ENCODE results near the gene PCCA. TPM values are rescaled to one million over a fixed set of nuclear protein-coding genes. Genes with fewer than 3 reads are reported as not detected.

PCCA gene
- total RNA-seq, 2 experiments from 2014 or later, result 11.7 to 12.2 TPM

DNA sequence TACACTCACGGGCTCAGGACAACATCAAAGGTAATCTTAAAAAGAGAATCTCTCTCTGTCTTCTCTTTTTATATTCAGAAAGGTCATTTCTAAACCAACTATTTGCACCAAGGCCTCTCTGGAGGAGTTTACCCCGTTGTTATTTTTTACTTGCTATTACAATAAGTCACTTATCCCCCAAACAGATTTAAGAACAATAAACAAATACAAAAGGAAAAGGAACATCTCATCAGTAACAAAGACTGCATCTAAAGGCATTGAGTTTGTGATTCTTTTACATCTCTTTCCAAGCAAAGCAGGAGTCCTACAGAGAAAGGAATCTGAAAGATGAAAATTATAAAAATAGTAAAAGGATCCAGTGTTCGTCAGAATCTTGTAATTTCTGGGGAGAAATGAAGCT, 424.3 kb downstream of the PCCA start:
- peaks cover 14% of the 10 kb centered on the region for H3K27me3 Mint-ChIP-seq
- CTCF ChIA-PET, result interaction anchor here (1.2 to 6.0 kb wide), 4 partner anchors 11 to 856 kb away, joined by 3 to 39 read pairs (median 13); no protein-coding TSS in a partner anchor

DNA sequence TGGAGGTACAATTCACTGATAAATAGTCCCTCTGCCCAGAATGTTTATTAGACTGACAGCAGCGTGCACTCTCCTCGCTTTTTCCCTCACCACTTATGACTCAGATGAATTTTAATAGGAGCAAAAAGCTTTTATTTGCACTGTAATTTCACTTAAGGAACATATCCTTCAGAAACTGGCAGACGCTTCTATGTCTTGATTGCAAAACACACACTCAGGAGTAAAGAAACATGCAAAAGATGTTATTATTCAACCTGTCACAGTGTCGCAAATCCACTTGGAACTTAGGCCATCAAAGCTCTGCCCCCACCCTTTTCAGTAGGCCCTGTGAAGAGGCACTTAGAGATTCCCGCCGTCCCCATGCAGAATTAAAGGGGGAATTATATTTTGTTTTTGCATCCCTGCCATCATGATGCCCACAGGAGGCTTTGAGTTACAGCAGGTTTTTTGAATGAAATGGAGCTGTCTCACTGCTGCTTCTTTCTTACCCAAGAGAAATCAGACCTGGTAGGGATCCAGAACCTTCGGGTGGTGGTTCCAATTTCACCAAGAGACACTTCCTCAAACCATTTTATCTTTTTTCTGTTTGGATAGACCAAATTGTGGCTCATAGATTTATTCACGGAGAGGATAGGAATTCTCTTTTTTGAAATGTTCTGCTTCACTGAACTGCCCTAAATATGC, 425.2 kb downstream of the PCCA start:
- no peaks in the 10 kb centered on the region for H3K36me3 Mint-ChIP-seq (ENCODE audit: low read depth)
- peaks cover 27% of the 10 kb centered on the region for H3K4me1 Mint-ChIP-seq
- H3K27me3 Mint-ChIP-seq, result peaks cover 14% of the 10 kb centered on the region
- no peaks in the 10 kb centered on the region for H3K9me3 Mint-ChIP-seq
- CTCF ChIA-PET, result interaction anchor here (1.1 to 6.0 kb wide), 15 partner anchors 8 to 857 kb away, joined by 3 to 39 read pairs (median 4); partner anchors contain the start of gene PCCA
- no peak overlapping the region for H3K27ac Mint-ChIP-seq
- DNase-seq, result no peak
- no peak overlapping the region for H3K4me3 Mint-ChIP-seq
- POLR2A ChIA-PET, result no interaction called here

More for the DNA sequence above, 424.3 kb downstream of the PCCA start:
- Mint-ChIP-seq H3K4me1 (peaks cover 24% of the 10 kb centered on the region), H3K9me3 (no peaks in the 10 kb centered on the region), H3K27ac (no peak overlapping the region), H3K4me3 (no peak overlapping the region), H3K36me3 (ENCODE audit: low read depth) (no peaks in the 10 kb centered on the region)
- POLR2A ChIA-PET, result no interaction called here
- no peak for DNase-seq

DNA sequence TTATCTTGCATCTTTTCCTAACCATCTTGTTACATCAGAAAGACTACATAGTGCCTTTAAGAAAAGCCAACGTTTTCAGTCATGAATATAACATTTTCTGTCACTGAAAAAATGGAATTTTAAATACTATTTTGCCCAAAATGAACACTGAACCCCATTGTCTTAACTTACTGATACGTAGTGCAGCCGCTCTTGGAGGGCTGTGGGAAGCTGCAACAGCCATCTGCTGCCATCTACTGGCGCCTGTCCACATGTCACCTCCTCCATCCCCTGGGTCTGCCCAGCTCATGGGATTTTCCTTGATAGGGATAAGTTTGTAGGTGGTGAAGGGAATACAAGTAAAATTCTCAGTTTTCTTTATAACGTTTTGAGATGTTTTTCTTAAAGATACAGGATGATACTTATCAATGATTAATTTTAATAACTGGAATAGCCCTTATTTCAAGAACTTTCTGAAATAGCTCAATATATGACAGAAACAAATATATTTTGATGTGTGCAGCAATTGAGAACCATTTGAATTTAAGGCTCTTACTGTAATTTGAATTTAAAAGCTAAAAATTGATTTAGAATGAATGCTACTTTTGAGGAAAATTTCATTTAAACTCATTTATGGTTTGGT, 426.0 kb downstream of the PCCA start:
- no peaks in the 10 kb centered on the region for H3K36me3 Mint-ChIP-seq (ENCODE audit: low read depth)
- H3K4me3 Mint-ChIP-seq, result no peak overlapping the region
- peak; percentile 79 for DNase-seq
- ChIA-PET POLR2A (interaction anchor here (0.9 kb wide), 1 partner anchor 856 kb away, joined by 3 read pairs; no protein-coding TSS in a partner anchor), CTCF (interaction anchor here (0.6 to 6.0 kb wide), 31 partner anchors 8 to 899 kb away, joined by 3 to 39 read pairs (median 4); partner anchors contain the start of gene PCCA)
- peaks cover 27% of the 10 kb centered on the region for H3K4me1 Mint-ChIP-seq
- no peaks in the 10 kb centered on the region for H3K9me3 Mint-ChIP-seq
- H3K27ac Mint-ChIP-seq, result no peak overlapping the region
- peaks cover 14% of the 10 kb centered on the region for H3K27me3 Mint-ChIP-seq

DNA sequence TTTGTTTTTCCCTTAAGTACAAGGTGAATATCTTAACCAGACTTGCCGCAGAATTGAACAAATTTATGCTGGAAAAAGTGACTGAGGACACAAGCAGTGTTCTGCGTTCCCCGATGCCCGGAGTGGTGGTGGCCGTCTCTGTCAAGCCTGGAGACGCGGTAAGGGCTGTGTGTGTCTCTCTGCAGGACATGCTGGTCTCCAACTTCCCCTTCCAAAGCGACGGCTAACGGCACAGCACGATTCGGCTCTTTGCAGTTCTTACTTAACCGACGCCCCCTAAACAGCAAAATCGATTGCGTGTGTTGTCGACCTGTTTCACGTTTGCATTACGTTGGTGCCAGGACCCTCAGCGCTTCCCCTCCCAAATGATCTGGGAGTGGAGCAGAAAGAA, 426.5 kb downstream of the PCCA start:
- H3K36me3 Mint-ChIP-seq (ENCODE audit: low read depth), result no peaks in the 10 kb centered on the region

DNA sequence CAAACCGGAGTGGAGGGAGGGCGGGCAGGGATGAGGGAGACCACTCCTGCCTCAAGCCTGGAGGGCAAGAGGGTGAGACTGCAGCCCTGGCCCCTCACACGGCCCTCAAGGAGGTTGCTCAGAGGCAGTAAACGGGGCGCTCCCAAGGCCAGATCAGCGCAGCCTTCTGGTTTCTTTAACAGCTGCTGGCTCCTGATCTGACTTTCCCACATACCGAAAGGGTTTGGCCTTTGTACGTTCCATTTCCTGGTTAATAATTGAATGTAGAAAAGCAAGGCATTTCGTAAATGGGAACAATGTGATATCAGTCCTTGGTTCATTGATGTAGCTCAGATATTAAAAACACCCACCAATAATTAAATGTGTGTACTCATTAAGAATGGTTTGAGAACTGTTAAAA, 428.2 kb downstream of the PCCA start:
- H3K27ac Mint-ChIP-seq, result peak overlapping the region; percentile 54
- peaks cover 9% of the 10 kb centered on the region for H3K27me3 Mint-ChIP-seq
- DNase-seq, result no peak
- H3K4me3 Mint-ChIP-seq, result no peak overlapping the region
- no peaks in the 10 kb centered on the region for H3K9me3 Mint-ChIP-seq
- H3K36me3 Mint-ChIP-seq (ENCODE audit: low read depth), result no peaks in the 10 kb centered on the region
- peaks cover 32% of the 10 kb centered on the region for H3K4me1 Mint-ChIP-seq
- CTCF ChIA-PET, result interaction anchor here (1.1 to 6.0 kb wide), 2 partner anchors 603 to 860 kb away, joined by 3 to 39 read pairs; no protein-coding TSS in a partner anchor
- POLR2A ChIA-PET, result interaction anchor here (1.0 kb wide), 1 partner anchor 70 kb away, joined by 3 read pairs; no protein-coding TSS in a partner anchor

More for the DNA sequence above, 426.5 kb downstream of the PCCA start:
- no peak for DNase-seq
- Mint-ChIP-seq H3K4me1 (peaks cover 27% of the 10 kb centered on the region), H3K4me3 (no peak overlapping the region), H3K27ac (no peak overlapping the region), H3K9me3 (no peaks in the 10 kb centered on the region), H3K27me3 (peaks cover 14% of the 10 kb centered on the region)
- ChIA-PET CTCF (interaction anchor here (0.6 to 6.0 kb wide), 31 partner anchors 9 to 899 kb away, joined by 3 to 39 read pairs (median 4); partner anchors contain the start of gene PCCA), POLR2A (interaction anchor here (0.9 kb wide), 1 partner anchor 857 kb away, joined by 3 read pairs; no protein-coding TSS in a partner anchor)

DNA sequence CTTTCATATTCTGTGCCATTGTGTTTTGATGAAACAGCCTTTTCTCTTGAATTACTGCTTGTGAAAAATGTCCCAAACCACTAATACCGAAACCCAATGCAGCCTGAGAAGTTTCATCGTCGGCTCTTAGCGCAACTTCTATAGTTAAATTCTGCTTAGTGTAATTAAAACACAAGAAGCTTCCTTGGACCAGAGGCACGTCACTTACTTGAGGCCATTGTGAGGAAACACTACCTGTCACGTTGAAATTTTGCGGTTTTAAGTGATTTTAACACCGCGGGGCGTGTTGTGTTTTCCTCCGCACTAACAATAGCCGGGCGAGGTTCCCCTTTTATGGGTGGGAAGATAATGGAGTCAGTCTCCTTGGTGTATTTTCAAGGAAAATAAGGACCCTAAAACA, 428.8 kb downstream of the PCCA start:
- Mint-ChIP-seq H3K4me3 (no peak overlapping the region), H3K27me3 (peaks cover 9% of the 10 kb centered on the region), H3K27ac (peak overlapping the region; percentile 54), H3K9me3 (no peaks in the 10 kb centered on the region), H3K36me3 (ENCODE audit: low read depth) (no peaks in the 10 kb centered on the region), H3K4me1 (peaks cover 34% of the 10 kb centered on the region)
- DNase-seq, result peak; percentile 26
- ChIA-PET POLR2A (interaction anchor here (1.0 kb wide), 1 partner anchor 69 kb away, joined by 3 read pairs; no protein-coding TSS in a partner anchor), CTCF (interaction anchor here (1.1 to 6.0 kb wide), 2 partner anchors 603 to 861 kb away, joined by 3 to 39 read pairs; no protein-coding TSS in a partner anchor)

DNA sequence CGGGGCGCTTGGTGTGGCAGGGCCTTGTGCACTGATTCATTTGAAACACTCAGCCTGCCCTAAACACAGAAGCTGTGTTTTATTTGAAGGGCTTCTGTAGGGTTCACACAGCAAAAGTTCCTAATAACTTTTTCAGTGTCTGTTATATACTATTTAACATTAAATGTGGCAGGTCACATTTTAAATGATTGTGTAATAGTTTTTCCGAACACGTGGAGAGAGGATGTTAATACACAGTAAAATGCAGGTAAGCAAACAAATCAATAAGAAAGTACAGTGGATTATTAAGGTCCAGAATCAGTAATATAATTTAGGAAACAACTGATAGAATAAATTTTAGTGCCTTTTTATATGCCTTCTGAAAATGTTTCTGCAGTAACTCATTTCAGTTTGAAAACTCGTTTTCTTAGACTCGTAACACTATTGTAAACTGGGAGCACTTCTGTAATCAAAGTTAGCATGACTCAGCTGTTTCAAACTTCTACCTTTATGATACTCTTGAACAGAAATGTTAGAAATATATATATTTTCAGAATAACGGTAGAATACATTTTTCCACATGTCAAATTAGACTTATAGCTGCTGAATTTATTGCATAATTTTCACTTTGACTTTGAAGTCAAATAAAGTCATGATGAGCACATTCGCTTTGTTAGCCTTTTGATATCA, 429.6 kb downstream of the PCCA start:
- H3K9me3 Mint-ChIP-seq, result no peaks in the 10 kb centered on the region
- H3K4me1 Mint-ChIP-seq, result peaks cover 34% of the 10 kb centered on the region
- H3K27ac Mint-ChIP-seq, result peak overlapping the region; percentile 46
- no peaks in the 10 kb centered on the region for H3K36me3 Mint-ChIP-seq (ENCODE audit: low read depth)
- ChIA-PET CTCF (interaction anchor here (1.1 kb wide), 1 partner anchor 604 kb away, joined by 3 read pairs; no protein-coding TSS in a partner anchor), POLR2A (interaction anchor here (1.0 kb wide), 1 partner anchor 68 kb away, joined by 3 read pairs; no protein-coding TSS in a partner anchor)
- H3K4me3 Mint-ChIP-seq, result peak overlapping the region; percentile 2
- peaks cover 9% of the 10 kb centered on the region for H3K27me3 Mint-ChIP-seq
- no peak for DNase-seq

DNA sequence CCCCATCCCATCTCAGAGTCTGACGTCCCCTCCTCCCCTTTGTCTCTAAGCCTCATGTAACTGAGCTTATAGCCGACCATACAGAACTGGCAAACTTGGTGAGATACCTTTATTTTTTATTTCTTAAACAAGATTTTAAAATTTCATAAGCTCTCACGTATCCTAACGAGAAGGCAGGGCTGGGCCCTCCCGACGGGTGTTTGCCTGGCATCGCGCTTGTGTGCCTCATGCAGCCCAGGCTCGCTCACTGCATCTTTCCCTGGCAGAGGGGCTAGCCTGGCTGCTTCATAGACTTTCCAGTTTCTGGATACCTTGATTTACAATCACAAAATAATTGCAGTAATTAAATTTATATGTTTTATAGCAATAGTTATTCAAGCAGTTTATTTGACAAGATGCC, 430.7 kb downstream of the PCCA start:
- no peak overlapping the region for H3K4me3 Mint-ChIP-seq
- H3K4me1 Mint-ChIP-seq, result peaks cover 31% of the 10 kb centered on the region
- ChIA-PET POLR2A (no interaction called here), CTCF (no interaction called here)
- no peaks in the 10 kb centered on the region for H3K36me3 Mint-ChIP-seq (ENCODE audit: low read depth)
- no peak overlapping the region for H3K27ac Mint-ChIP-seq
- no peak for DNase-seq
- H3K27me3 Mint-ChIP-seq, result peaks cover 1% of the 10 kb centered on the region
- H3K9me3 Mint-ChIP-seq, result no peaks in the 10 kb centered on the region

DNA sequence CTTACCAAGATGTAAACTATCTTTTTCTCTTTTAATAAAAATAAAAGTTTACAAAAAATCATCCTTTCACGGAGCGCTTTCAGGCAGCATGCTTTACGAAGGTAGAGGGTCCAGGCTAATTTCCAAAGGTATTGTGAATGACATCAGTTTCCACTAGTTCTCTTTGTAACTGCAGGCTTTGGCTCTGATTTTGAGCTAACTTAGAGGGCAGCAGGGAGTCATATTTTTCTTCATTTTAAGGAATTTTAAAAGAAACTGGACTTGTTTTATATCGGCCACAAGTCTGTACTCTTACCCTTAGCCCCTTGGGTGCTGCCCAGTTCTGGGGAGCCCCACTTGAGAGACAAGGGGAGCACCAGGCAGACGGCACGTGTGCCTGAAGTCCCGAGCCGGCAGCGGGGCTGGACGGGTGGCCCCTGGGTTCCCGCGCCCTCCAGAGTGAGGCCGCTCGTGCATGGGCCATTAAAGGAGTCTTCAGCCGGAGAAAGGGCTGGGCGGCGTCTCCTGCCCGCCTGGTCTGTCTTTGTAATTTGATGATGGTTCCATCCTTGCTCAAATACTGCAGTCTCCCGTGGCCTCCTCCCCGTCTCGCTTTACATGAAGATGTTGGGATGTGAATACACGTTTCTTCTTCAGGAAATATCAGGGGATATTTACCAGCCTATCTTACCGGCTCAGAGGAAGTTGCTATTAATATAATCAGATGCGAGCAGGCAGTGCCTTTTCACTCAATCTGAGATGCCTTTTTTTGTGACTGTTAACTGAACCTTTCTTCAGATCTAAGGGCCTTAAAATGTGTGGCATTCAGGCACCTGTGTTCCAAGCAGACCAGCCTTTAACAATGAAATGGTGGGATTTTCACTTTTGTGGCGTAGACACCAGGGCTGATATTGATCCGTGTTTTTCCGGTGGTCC, 432.3 kb downstream of the PCCA start:
- POLR2A ChIA-PET, result no interaction called here
- peaks cover 25% of the 10 kb centered on the region for H3K4me1 Mint-ChIP-seq
- no peak overlapping the region for H3K4me3 Mint-ChIP-seq
- DNase-seq, result no peak
- no peaks in the 10 kb centered on the region for H3K36me3 Mint-ChIP-seq (ENCODE audit: low read depth)
- H3K27me3 Mint-ChIP-seq, result no peaks in the 10 kb centered on the region
- CTCF ChIA-PET, result interaction anchor here (1.7 kb wide), 1 partner anchor 10 kb away, joined by 4 read pairs; no protein-coding TSS in a partner anchor
- H3K27ac Mint-ChIP-seq, result no peak overlapping the region
- H3K9me3 Mint-ChIP-seq, result no peaks in the 10 kb centered on the region

DNA sequence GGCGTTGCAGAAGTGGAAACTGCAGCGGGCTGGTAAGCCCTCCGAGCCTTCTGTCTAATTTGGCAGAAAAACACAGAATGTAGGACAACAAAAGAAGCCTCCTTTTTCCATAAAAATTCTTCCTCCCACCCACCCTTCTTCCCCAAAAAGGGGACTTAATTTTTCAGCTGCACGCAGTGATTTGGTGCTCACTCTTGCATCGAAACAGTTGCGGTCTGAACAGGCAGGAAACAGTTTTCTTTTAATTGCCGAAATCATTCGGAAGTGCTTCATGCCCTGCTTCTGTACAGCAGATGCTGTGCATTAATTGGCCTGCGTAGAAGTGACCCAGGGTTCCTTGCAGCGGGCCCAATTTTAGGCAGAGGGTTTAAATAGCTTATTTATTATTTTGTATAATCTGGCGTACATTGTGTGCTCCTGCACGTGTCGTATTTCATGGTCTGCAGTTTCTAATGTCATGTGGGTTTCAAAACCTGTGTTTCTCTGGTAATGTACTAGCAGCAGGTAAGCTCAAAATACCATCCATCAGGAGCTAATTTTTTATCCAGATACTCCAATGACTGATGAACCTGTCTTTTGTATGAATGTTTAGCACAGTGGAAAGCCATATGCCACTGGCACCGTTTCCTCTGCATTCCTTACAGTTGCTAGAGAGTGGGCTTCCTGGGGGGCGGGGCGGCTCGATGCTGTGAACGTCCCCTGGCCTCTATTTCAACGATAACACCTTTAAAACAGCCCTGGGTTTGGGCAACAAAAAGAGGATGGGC, 433.1 kb downstream of the PCCA start:
- H3K4me3 Mint-ChIP-seq, result no peak overlapping the region
- CTCF ChIA-PET, result interaction anchor here (1.7 kb wide), 1 partner anchor 9 kb away, joined by 4 read pairs; no protein-coding TSS in a partner anchor
- no peak overlapping the region for H3K27ac Mint-ChIP-seq
- DNase-seq, result no peak
- no peaks in the 10 kb centered on the region for H3K27me3 Mint-ChIP-seq
- no peaks in the 10 kb centered on the region for H3K9me3 Mint-ChIP-seq
- H3K36me3 Mint-ChIP-seq (ENCODE audit: low read depth), result no peaks in the 10 kb centered on the region
- POLR2A ChIA-PET, result no interaction called here
- peaks cover 20% of the 10 kb centered on the region for H3K4me1 Mint-ChIP-seq

DNA sequence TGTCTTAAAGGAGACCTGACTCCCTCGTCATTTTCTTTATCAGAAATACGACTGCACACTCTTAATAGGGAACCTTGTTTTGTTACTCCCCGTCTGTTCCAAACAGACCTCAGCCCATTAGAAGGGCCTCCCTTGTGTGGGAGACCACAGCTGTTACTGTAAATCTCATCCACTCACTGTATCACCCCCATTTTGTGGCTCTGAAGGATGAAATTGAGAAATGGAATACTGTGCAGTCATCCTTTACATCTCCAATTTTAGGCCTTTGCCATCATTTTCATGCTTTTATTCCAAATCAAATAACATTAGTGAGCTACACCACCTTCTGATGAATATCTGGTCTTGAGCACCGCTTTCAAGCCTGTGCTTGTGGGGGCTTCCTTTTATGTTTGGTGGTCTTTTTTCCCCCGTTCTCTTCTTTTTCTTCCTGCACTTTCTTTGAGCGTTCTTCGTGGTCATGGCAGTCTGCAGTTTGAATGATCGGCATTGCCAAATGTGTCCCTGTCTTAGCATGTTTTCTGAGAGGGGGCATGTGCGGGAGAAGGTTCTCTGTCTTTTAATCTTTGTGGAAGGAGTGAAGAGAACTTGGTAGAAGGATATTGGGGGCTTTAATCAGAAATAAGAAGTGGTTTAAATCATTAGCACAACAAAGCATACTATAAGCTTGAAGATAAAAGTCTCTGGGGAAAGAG, 433.9 kb downstream of the PCCA start:
- Mint-ChIP-seq H3K27me3 (no peaks in the 10 kb centered on the region), H3K9me3 (no peaks in the 10 kb centered on the region), H3K27ac (no peak overlapping the region), H3K4me3 (no peak overlapping the region), H3K36me3 (ENCODE audit: low read depth) (no peaks in the 10 kb centered on the region), H3K4me1 (peaks cover 15% of the 10 kb centered on the region)
- no peak for DNase-seq
- ChIA-PET CTCF (interaction anchor here (1.8 kb wide), 1 partner anchor 8 kb away, joined by 8 read pairs; no protein-coding TSS in a partner anchor), POLR2A (no interaction called here)
